NOMO-1 treated with dmso at 0.1 percent for 144 hours (cell line): ENCODE results near the gene PAM16.
A peak's percentile ranks its signal among the peaks of the same experiment; 100 is the strongest.
"Not testable (repeated sequence)": the region's sequence is repeated elsewhere in the genome, so short reads cannot be mapped to it uniquely, and the experiment has no call there.

Experiments
- DNase-seq: peaks from one replicate; lab custom pipeline; 2025; ENCODE audit not compliant: unreplicated experiment; lab: John Stamatoyannopoulos, UW

PAM16 gene

GRCh38 chr16:4350787-4351659, at the start of gene PAM16:
PAM16 (minus strand) TSS chr16:4351321; CDS start chr16:4351234, 87 bp downstream.
- peak; percentile 94 for DNase-seq

GRCh38 chr16:4399001-4399730, 48.0 kb upstream of the PAM16 start:
- DNase-seq = peak; percentile 56

GRCh38 chr16:4395055-4395726, 44.1 kb upstream of the PAM16 start:
- DNase-seq = no peak

- DNase-seq = not testable (repeated sequence)
These were observed 42.7 kb upstream of the PAM16 start for GRCh38 chr16:4393850-4394249.

- DNase-seq = no peak
These were observed 42.1 kb upstream of the PAM16 start for GRCh38 chr16:4393240-4393600.

GRCh38 chr16:4392382-4393239, 41.5 kb upstream of the PAM16 start:
- DNase-seq = no peak

- no peak for DNase-seq
These were observed 40.7 kb upstream of the PAM16 start for GRCh38 chr16:4391631-4392381.

GRCh38 chr16:4390266-4391260, 39.4 kb upstream of the PAM16 start:
- no peak for DNase-seq

GRCh38 chr16:4389051-4389955, 38.2 kb upstream of the PAM16 start:
- DNase-seq = no peak

- no peak for DNase-seq
These were observed 37.3 kb upstream of the PAM16 start for GRCh38 chr16:4388271-4389021.

- DNase-seq = no peak
These were observed 36.7 kb upstream of the PAM16 start for GRCh38 chr16:4387781-4388180.

- no peak for DNase-seq
These were observed 35.9 kb upstream of the PAM16 start for GRCh38 chr16:4386951-4387565.

- no peak for DNase-seq
These were observed 35.3 kb upstream of the PAM16 start for GRCh38 chr16:4386451-4386805.

GRCh38 chr16:4385789-4386450, 34.8 kb upstream of the PAM16 start:
- no peak for DNase-seq

- no peak for DNase-seq
These were observed 34.1 kb upstream of the PAM16 start for GRCh38 chr16:4385066-4385788.

GRCh38 chr16:4384509-4384942, 33.4 kb upstream of the PAM16 start:
- DNase-seq = no peak
